BJ (cell line): Measurements from ENCODE around the gene EBF4. TPM values are rescaled to one million over a fixed set of nuclear protein-coding genes. Genes with fewer than 3 reads are reported as not detected.

Experiments used
- CTCF ChIA-PET: fragments of 350-600 bp; formaldehyde crosslinking; extraction: SDS; loops from one replicate; lab custom pipeline; 2021; ENCODE audit warnings: antibody characterized with exemption, inconsistent platforms; lab: Yijun Ruan, JAX
- POLR2A ChIA-PET: fragments of 300-600 bp; sonication (Branson Sonifier 250); formaldehyde crosslinking; extraction: SDS; loops from one replicate; lab custom pipeline; 2021; ENCODE audit warnings: antibody characterized with exemption; lab: Charles Lee
- DNase-seq: peaks from one replicate; pipeline ENCODE4 v3.0.0-alpha.2; 2011; ENCODE audit warnings: low read depth
- H3K27me3 ChIP-seq: 2 replicates; pipeline ENCODE4 v1.6.0; 2011; ENCODE audit warnings: low read length; ENCODE audit not compliant: control insufficient read depth, insufficient read depth
- H3K36me3 ChIP-seq: 2 replicates; pipeline ENCODE4 v1.5.1; 2011; ENCODE audit warnings: low read length; ENCODE audit not compliant: control insufficient read depth, insufficient read depth
- H3K4me3 ChIP-seq: 2 replicates; pipeline ENCODE4 v1.5.1; 2011; ENCODE audit warnings: low read depth, mild to moderate bottlenecking, control low read depth, low read length
- polyA plus RNA-seq: library from polyadenylated mRNA; depleted of rRNA; stranded (reverse); fragments of >200 nt; gene quantifications from 2 replicates; pipeline ENCODE4 v1.2.3, GENCODE V29; 2011
- TF ChIP-seq, protein P1 (sequence below): IDR thresholded peaks from 2 replicates; pipeline ENCODE4 v1.5.1; 2011; ENCODE audit warnings: low read depth, mild to moderate bottlenecking, control low read depth, inconsistent platforms, low read length, moderate library complexity; ENCODE audit not compliant: insufficient read depth

The EBF4 gene
- polyA plus RNA-seq, 1 experiment: 1.9 TPM

DNA sequence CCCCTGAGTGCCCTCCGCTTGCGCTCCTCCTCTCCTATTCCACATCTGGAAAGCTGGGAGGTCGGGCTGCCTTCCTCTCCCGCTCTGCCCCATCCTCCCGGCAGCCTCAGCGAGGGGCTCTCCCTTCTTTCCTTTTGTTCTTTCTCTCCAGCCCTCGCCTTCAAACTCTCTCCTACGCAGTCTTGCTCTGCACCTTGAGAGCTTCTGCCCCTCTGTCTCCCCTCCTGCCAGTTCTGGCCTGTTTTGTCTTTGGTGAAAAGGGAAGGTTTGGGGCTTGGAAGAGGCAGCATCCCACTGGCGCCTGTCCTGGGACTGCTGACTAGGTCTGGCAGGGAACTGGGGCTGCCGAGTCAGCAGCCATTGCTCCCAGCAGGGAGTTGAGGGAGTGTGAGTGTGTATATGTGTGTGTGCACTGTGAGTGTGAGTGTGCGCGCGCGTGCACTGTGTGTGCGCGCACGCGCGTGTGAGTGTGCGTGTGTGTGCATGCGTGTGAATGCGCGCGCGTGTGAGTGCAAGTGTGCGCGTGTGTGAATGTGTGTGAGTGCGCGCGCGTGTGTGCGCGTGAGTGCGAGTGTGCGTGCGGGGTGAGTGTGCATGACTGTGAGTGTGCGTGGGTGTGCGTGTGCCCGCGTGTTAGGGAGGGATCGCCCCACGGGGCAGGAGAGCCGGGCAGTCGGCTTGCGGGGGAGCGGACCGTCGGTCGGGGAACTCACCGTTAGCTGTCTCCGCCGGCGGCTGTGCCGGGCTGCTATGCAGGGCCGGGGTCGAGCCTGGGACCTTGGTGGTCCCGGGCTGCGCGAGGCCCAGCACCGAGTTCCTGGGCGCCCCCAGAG, 107.3 kb downstream of the EBF4 start:
- CTCF ChIA-PET: interaction anchor here (0.7 kb wide), 1 partner anchor 190 kb away, joined by 3 read pairs; no protein-coding TSS in a partner anchor
- POLR2A ChIA-PET: no interaction called here
- Histone ChIP-seq H3K4me3 (peak overlapping the region; percentile 39), H3K27me3 (peaks cover 30% of the 10 kb centered on the region), H3K36me3 (no peaks in the 10 kb centered on the region)
- TF ChIP-seq, protein P1, sequence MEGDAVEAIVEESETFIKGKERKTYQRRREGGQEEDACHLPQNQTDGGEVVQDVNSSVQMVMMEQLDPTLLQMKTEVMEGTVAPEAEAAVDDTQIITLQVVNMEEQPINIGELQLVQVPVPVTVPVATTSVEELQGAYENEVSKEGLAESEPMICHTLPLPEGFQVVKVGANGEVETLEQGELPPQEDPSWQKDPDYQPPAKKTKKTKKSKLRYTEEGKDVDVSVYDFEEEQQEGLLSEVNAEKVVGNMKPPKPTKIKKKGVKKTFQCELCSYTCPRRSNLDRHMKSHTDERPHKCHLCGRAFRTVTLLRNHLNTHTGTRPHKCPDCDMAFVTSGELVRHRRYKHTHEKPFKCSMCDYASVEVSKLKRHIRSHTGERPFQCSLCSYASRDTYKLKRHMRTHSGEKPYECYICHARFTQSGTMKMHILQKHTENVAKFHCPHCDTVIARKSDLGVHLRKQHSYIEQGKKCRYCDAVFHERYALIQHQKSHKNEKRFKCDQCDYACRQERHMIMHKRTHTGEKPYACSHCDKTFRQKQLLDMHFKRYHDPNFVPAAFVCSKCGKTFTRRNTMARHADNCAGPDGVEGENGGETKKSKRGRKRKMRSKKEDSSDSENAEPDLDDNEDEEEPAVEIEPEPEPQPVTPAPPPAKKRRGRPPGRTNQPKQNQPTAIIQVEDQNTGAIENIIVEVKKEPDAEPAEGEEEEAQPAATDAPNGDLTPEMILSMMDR: no peak
- no peak for DNase-seq

DNA sequence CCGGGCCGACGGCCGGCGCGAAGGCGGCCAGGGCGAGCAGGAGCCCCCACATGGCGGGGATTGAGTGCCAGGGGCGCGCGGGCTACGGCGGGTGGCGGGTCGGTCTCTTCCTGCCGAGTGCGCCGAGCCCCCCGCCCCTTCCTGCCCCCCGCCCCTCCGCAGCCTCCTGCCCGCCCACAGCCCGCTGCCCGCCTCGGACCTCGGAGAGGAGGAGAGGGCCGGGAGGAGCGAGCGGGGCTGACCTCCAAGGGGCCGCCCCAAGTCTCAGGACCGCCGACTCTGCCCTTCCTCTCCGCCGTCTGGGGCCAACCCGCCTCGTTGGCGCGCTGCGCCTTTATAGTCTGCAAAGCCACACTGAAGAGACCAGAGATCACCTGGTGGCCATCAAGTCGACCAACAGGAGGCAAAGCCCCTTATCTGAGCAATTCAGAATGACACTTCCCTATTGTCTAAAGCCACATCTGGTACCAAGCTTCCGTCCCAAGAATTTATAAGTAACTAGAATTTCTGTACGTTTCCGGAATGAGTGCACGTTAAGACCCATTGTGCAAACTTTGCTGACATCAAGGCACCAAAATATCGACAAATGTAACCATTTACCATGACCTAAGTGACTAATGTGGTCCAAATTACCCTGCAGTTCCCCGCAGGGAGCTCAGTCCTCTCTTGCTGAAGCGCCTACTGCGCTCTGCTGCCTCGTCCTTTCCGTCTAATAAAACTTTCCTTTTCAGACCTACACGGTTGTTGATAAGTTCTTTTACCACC, 108.1 kb downstream of the EBF4 start, which contains the start of gene CPXM1:
Gene CPXM1 (minus strand): TSS at position 107 of the 765 bp plus-strand sequence. CDS start 55 bp downstream, at position 52.
- DNase-seq: no peak
- Histone ChIP-seq H3K36me3 (no peaks in the 10 kb centered on the region), H3K27me3 (peaks cover 36% of the 10 kb centered on the region), H3K4me3 (peak within 1 kb of the TSS; percentile 39)
- ChIA-PET CTCF (no interaction called here), POLR2A (no interaction called here)
- TF ChIP-seq, protein P1: no peak

DNA sequence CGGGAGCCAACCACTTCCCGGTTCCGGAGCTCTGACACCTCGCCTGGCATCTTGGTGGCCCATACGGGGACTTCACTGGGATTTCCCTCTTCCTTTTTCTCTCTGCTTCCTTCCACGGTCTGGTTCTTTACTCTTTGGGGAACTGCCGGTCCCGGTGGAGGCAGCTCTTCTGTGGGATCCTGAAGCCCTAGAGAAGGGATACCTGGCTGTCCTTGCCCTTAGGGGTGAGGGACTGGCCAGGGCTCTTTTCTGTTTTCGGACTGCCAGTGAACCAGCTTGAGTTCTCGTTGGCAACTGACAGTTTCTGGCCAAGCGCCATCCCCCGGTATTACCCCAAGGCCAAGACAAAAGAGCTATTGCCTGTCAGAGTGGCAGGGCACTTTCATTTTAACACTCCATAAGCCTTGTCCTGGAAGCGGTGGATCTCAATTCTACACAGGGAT, 108.7 kb downstream of the EBF4 start:
- CTCF ChIA-PET: no interaction called here
- H3K4me3 ChIP-seq: no peak overlapping the region
- H3K27me3 ChIP-seq: peaks cover 39% of the 10 kb centered on the region

DNA sequence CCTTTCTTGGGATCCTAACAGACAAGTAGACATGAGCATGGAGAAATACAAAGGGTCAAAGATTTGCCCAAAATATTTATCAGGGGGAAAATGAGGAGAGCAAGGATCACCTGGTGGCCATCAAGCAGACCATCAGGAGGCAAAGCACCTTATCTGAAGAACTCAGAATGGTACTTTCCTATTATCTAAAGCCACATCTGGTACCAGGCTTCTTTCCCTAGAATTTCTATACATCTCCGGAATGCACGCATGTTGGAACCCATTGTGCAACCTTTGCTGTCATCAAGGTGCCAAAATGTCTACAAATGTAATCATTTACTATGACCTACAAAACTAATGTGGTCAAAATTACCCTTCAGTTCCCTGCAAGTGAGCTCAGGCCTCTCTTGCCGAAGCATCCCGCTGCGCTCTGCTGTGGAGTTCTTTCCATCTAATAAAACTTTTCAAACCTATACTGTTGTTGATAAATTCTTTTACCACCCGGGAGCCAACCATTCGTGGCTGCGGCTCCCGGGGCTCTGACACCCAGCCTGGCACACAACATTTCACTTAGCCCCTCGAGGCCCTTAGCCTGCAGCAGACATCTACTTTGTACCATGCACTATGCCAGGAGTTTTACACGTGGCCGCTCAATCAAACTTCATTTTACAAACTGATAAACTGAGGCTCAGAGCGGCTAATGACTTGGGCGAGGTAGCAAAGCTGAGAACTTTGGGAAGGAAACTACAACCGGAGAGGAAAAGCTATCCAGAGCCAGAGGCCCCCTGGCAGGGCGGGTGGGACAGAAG, 111.7 kb downstream of the EBF4 start:
- H3K27me3 ChIP-seq: peaks cover 43% of the 10 kb centered on the region
- TF ChIP-seq, protein P1: no peak
- CTCF ChIA-PET: interaction anchor here (1.2 kb wide), 1 partner anchor 14 kb away, joined by 3 read pairs; no protein-coding TSS in a partner anchor
- DNase-seq: no peak
- POLR2A ChIA-PET: no interaction called here
- no peaks in the 10 kb centered on the region for H3K36me3 ChIP-seq
- H3K4me3 ChIP-seq: no peak overlapping the region

More for the DNA sequence above, 108.7 kb downstream of the EBF4 start:
- TF ChIP-seq, protein P1: no peak
- no peak for DNase-seq
- POLR2A ChIA-PET: no interaction called here
- no peaks in the 10 kb centered on the region for H3K36me3 ChIP-seq
